HepG2 (cell line): Measurements from ENCODE around the gene JAGN1. TPM values are rescaled to one million over a fixed set of nuclear protein-coding genes. Genes with fewer than 3 reads are reported as not detected.

Source experiments
- ATAC-seq: fragments of 200-7000 bp; cut with Tn5 transposase; 3 replicates; pipeline ENCODE4 v1.9.1; 2020; ENCODE audit warnings: mild to moderate bottlenecking, moderate library complexity
- BruUV-seq: library from RNA; stranded (reverse); fragments of 400-500 nt; replicated peaks from 2 replicates; lab custom pipeline; 2021; lab: Mats Ljungman, UMichigan
- CTCF ChIA-PET: fragments of 300-600 bp; formaldehyde crosslinking; extraction: SDS; loops from one replicate; lab custom pipeline; 2021; ENCODE audit warnings: low total read pairs, inconsistent platforms, low intra/inter-chr PET ratio; lab: Yijun Ruan, JAX
- POLR2A ChIA-PET: fragments of 350-600 bp; sonication (Branson Sonifier 250); formaldehyde crosslinking; loops from one replicate; lab custom pipeline; 2020; ENCODE audit warnings: antibody characterized with exemption, inconsistent platforms; lab: Yijun Ruan, JAX
- DNase-seq: peaks from one replicate; pipeline ENCODE4 v3.0.0-alpha.2; 2015; ENCODE audit warnings: low spot score
- FAIRE-seq: peaks from 3 replicates; lab custom pipeline; 2011; peaks lifted over from hg19 to GRCh38; lab: Jason Lieb, UNC
- H2AFZ ChIP-seq: one replicate; pipeline ENCODE4 v1.6.1; 2011; ENCODE audit warnings: low read length, inconsistent platforms
- H3K27ac ChIP-seq: fragments of 300-600 bp; 3 replicates; pipeline ENCODE4 v1.8.0; 2011; ENCODE audit warnings: mixed run types, mild to moderate bottlenecking, mixed read lengths, low read length, inconsistent platforms; ENCODE audit not compliant: insufficient read depth; ENCODE audit errors: extremely low read length
- H3K27me3 ChIP-seq, 2 experiments: fragments of 200-600 bp in 1 of 2; 2 replicates in 1 of 2; 3 replicates in 1 of 2; pipeline versions ENCODE4 v1.6.0 to v1.8.0; 2011; ENCODE audit warnings: low read length in 2 of 2, mild to moderate bottlenecking in 2 of 2, moderate library complexity in 2 of 2, inconsistent platforms in 1 of 2; ENCODE audit not compliant: insufficient read depth in 2 of 2, control insufficient read depth in 1 of 2
- H3K36me3 ChIP-seq, 2 experiments: fragments of 200-600 bp in 1 of 2; replicated peaks in 1 of 2; 2 replicates in 1 of 2; 3 replicates in 1 of 2; pipeline versions ENCODE4 v1.5.1 to v1.8.0; 2011; ENCODE audit warnings: low read length in 2 of 2, inconsistent platforms in 1 of 2; ENCODE audit not compliant: insufficient read depth in 2 of 2, control insufficient read depth in 1 of 2
- H3K4me1 ChIP-seq: 2 replicates; pipeline ENCODE4 v1.5.1; 2012; ENCODE audit warnings: low read length, inconsistent platforms; ENCODE audit not compliant: insufficient read depth
- H3K4me2 ChIP-seq: 2 replicates; pipeline ENCODE4 v1.6.0; 2011; ENCODE audit warnings: low read depth, low read length, inconsistent platforms
- H3K4me3 ChIP-seq, 3 experiments: fragments of 200-600 bp in 1 of 3; sonication (generic), shearing (Covaris generic) in 1 of 3; replicated peaks in 1 of 3; 2 replicates each; pipeline ENCODE4 v1.5.1; 2011 to 2016; ENCODE audit warnings: low read length in 3 of 3, inconsistent platforms in 2 of 3, low read depth in 2 of 3, mild to moderate bottlenecking in 2 of 3, control low read depth in 1 of 3, mixed read lengths in 1 of 3; ENCODE audit not compliant: insufficient read depth in 1 of 3
- H3K79me2 ChIP-seq: one replicate; pipeline ENCODE4 v1.6.1; 2011; ENCODE audit warnings: low read length, inconsistent platforms; ENCODE audit not compliant: insufficient read depth
- H3K9ac ChIP-seq: 2 replicates; pipeline ENCODE4 v1.6.0; 2011; ENCODE audit warnings: mild to moderate bottlenecking, low read depth, low read length, inconsistent platforms; ENCODE audit not compliant: insufficient read depth
- H3K9me3 ChIP-seq: 2 replicates; pipeline ENCODE4 v1.5.1; 2012; ENCODE audit warnings: mild to moderate bottlenecking, low read length
- H4K20me1 ChIP-seq: 2 replicates; pipeline ENCODE4 v1.6.0; 2011; ENCODE audit warnings: inconsistent platforms, mild to moderate bottlenecking, low read length, moderate library complexity; ENCODE audit not compliant: insufficient read depth
- FOXK2 ChIP-seq: fragments of 450-650 bp; IDR thresholded peaks from 2 replicates; pipeline ENCODE4 v1.6.1; 2016
- IKZF4 ChIP-seq: sonication (generic); formaldehyde crosslinking; IDR thresholded peaks from 2 replicates; pipeline ENCODE4 v1.5.1; 2020; ENCODE audit warnings: borderline replicate concordance, mild to moderate bottlenecking, low read depth, missing genetic modification reagents; ENCODE audit errors: not compliant biosample characterization
- JUNB ChIP-seq: sonication (generic); formaldehyde crosslinking; IDR thresholded peaks from 2 replicates; pipeline ENCODE4 v1.8.0; 2022; ENCODE audit warnings: missing genetic modification reagents, mild to moderate bottlenecking, borderline replicate concordance
- KAT2B ChIP-seq: fragments of 150-350 bp; IDR thresholded peaks from 2 replicates; pipeline ENCODE4 v1.6.1; 2014; ENCODE audit warnings: low read depth, low read length, borderline replicate concordance
- KLF12 ChIP-seq: sonication (generic); formaldehyde crosslinking; IDR thresholded peaks from 2 replicates; pipeline ENCODE4 v1.4.0; 2020; ENCODE audit warnings: missing genetic modification reagents, borderline replicate concordance
- MEF2D ChIP-seq: sonication (generic); formaldehyde crosslinking; IDR thresholded peaks from 2 replicates; pipeline ENCODE4 v1.5.1; 2020; ENCODE audit warnings: mild to moderate bottlenecking, missing genetic modification reagents
- NCOR1 ChIP-seq: fragments of 200-600 bp; sonication (generic); IDR thresholded peaks from 2 replicates; pipeline ENCODE4 v1.7.0; 2017; ENCODE audit warnings: antibody characterized with exemption, low read length, borderline replicate concordance
- NFIB ChIP-seq: sonication (generic); formaldehyde crosslinking; IDR thresholded peaks from 2 replicates; pipeline ENCODE4 v1.9.0; 2021; ENCODE audit warnings: missing genetic modification reagents, mild to moderate bottlenecking, borderline replicate concordance
- PHF20 ChIP-seq: sonication (generic); formaldehyde crosslinking; IDR thresholded peaks from 2 replicates; pipeline ENCODE4 v1.5.0; 2020; ENCODE audit warnings: mild to moderate bottlenecking, missing genetic modification reagents
- SAP130 ChIP-seq: IDR thresholded peaks from 2 replicates; pipeline ENCODE4 v1.6.1; 2016; ENCODE audit warnings: low read depth
- TBX3 ChIP-seq: fragments of 450-650 bp; IDR thresholded peaks from 2 replicates; pipeline ENCODE4 v1.6.1; 2017; ENCODE audit warnings: antibody characterized with exemption, mild to moderate bottlenecking, inconsistent platforms, borderline replicate concordance
- ZFP1 ChIP-seq: IDR thresholded peaks from 2 replicates; pipeline ENCODE4 v1.6.1; 2016
- ZNF709 ChIP-seq: sonication (generic); formaldehyde crosslinking; IDR thresholded peaks from 2 replicates; pipeline ENCODE4 v1.5.0; 2020; ENCODE audit warnings: mild to moderate bottlenecking, missing genetic modification reagents
- WGBS: methylation state at CpG from one replicate; pipeline ENCODE4 v1.1.6; 2017; ENCODE audit warnings: low lambda C conversion rate; 5-methylcytosine and 5-hydroxymethylcytosine counted together
- in situ Hi-C: cut with HindIII; loops from 2 replicates; pipeline ENCODE4 v1.10.0; 2017; ENCODE audit warnings: low pct_unique_long_range_greater_than_20kb; ENCODE audit not compliant: extremely low pct_ligation_motif_present
- intact Hi-C: fragments of 100-400 bp; cut with micrococcal nuclease; formaldehyde crosslinking; loops from one replicate; pipeline ENCODE4 v1.10.0; 2022; ENCODE audit not compliant: unreplicated experiment
- polyA plus RNA-seq, 8 experiments: library from polyadenylated mRNA; depleted of rRNA in 3 of 8; stranded (reverse) in 7 of 8; unstranded in 1 of 8; fragments of >200 nt; fragmentation: Illumina TruSeq in 4 of 8; extraction: Trizol in 4 of 8; gene quantifications; 2 replicates each; pipeline versions ENCODE4 v1.2.1 to v1.2.3, GENCODE V29; 2011 to 2016; ENCODE audit warnings: low read depth in 4 of 8, missing spikeins in 1 of 8, mixed read lengths in 1 of 8; ENCODE audit not compliant: insufficient read depth in 1 of 8
- total RNA-seq, 5 experiments: library from RNA; depleted of rRNA; stranded (reverse); fragments of >200 nt; fragmentation: Illumina TruSeq; extraction: Trizol; gene quantifications; 2 replicates each; pipeline ENCODE4 v1.2.3, GENCODE V29; 2016; ENCODE audit warnings: low read depth in 1 of 5
- TF ChIP-seq, protein P1 (sequence below): sonication (generic); formaldehyde crosslinking; IDR thresholded peaks from 2 replicates; pipeline ENCODE4 v1.8.1; 2022; ENCODE audit warnings: low read depth, mild to moderate bottlenecking, missing genetic modification reagents
- TF ChIP-seq, protein P2 (sequence below): sonication (generic); formaldehyde crosslinking; IDR thresholded peaks from 2 replicates; pipeline ENCODE4 v1.9.0; 2021; ENCODE audit warnings: missing genetic modification reagents, borderline replicate concordance
- TF ChIP-seq, protein P3 (sequence below): sonication (generic); formaldehyde crosslinking; IDR thresholded peaks from 2 replicates; pipeline ENCODE4 v1.5.0; 2020; ENCODE audit warnings: mild to moderate bottlenecking, missing genetic modification reagents
- TF ChIP-seq, protein P4 (sequence below): sonication (generic); formaldehyde crosslinking; IDR thresholded peaks from 2 replicates; pipeline ENCODE4 v1.4.0; 2020; ENCODE audit warnings: mild to moderate bottlenecking, missing genetic modification reagents

The JAGN1 gene
- total and polyA plus RNA-seq, 2 of the 13 experiments (the other 11 are each of a cell fraction or from before 2014, with no cell fraction given), result 49.9 to 50.9 TPM

DNA sequence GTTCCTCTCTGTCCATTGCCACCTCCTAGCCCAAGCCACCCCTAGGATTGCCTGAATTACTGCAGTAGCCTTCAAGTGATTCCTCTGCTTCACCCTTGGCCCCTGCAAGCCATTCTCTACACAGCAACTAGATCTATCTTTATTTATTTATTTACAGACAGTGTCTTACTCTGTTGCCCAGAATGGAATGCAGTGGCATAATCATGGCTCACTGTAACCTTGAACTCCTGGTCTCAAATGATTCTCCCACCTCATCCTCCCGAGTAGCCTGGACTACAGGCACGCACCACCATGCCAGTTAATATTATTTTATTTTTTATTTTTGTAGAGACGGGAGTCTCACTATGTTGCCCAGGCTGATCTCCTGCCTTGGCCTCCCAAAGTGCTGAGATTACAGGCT lies 1.9 kb upstream of the JAGN1 start:
- Histone ChIP-seq H3K27me3 (no peaks in the 10 kb centered on the region; a peak in 1 of 5 replicates), H4K20me1 (no peaks in the 10 kb centered on the region), H3K79me2 (peaks cover 26% of the 10 kb centered on the region), H3K9me3 (no peaks in the 10 kb centered on the region), H3K9ac (no peak overlapping the region), H3K4me2 (peak overlapping the region; percentile 76), H3K27ac (peak overlapping the region; percentile 32), H3K36me3 (peaks cover 3 to 9% of the 10 kb centered on the region in 2 experiments; a peak in 4 of 5 replicates), H2AFZ (no peak overlapping the region), H3K4me1 (peaks cover 54% of the 10 kb centered on the region), H3K4me3 (no peak overlapping the region)
- no TSS peak for BruUV-seq
- in situ Hi-C loops, result no loop called here
- ATAC-seq (peak; percentile 51), DNase-seq (peak; percentile 78), FAIRE-seq (peak; percentile 48)
- intact Hi-C loops, result loop anchor here (1.0 kb wide), 1 partner anchor 10 kb away; no protein-coding TSS in a partner anchor
- WGBS, result 13% methylated on average over 3 of the region's 3 CpGs
- ChIA-PET POLR2A (interaction anchor here (1.0 to 3.8 kb wide), 4 partner anchors 9 to 45 kb away, joined by 3 to 36 read pairs (median 21); partner anchors contain the start of genes CRELD1 and IL17RE), CTCF (interaction anchor here (1.3 kb wide), 1 partner anchor 26 kb away, joined by 4 read pairs; no protein-coding TSS in a partner anchor)
- TF ChIP-seq, protein P1, sequence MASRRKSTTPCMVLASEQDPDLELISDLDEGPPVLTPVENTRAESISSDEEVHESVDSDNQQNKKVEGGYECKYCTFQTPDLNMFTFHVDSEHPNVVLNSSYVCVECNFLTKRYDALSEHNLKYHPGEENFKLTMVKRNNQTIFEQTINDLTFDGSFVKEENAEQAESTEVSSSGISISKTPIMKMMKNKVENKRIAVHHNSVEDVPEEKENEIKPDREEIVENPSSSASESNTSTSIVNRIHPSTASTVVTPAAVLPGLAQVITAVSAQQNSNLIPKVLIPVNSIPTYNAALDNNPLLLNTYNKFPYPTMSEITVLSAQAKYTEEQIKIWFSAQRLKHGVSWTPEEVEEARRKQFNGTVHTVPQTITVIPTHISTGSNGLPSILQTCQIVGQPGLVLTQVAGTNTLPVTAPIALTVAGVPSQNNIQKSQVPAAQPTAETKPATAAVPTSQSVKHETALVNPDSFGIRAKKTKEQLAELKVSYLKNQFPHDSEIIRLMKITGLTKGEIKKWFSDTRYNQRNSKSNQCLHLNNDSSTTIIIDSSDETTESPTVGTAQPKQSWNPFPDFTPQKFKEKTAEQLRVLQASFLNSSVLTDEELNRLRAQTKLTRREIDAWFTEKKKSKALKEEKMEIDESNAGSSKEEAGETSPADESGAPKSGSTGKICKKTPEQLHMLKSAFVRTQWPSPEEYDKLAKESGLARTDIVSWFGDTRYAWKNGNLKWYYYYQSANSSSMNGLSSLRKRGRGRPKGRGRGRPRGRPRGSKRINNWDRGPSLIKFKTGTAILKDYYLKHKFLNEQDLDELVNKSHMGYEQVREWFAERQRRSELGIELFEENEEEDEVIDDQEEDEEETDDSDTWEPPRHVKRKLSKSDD (CRISPR knock-in tag), result no peak
- TF ChIP-seq NFIB (CRISPR knock-in tag), result no peak
- no peak for TF ChIP-seq IKZF4 (CRISPR knock-in tag)
- no peak for TF ChIP-seq KAT2B
- TF ChIP-seq, protein P2, sequence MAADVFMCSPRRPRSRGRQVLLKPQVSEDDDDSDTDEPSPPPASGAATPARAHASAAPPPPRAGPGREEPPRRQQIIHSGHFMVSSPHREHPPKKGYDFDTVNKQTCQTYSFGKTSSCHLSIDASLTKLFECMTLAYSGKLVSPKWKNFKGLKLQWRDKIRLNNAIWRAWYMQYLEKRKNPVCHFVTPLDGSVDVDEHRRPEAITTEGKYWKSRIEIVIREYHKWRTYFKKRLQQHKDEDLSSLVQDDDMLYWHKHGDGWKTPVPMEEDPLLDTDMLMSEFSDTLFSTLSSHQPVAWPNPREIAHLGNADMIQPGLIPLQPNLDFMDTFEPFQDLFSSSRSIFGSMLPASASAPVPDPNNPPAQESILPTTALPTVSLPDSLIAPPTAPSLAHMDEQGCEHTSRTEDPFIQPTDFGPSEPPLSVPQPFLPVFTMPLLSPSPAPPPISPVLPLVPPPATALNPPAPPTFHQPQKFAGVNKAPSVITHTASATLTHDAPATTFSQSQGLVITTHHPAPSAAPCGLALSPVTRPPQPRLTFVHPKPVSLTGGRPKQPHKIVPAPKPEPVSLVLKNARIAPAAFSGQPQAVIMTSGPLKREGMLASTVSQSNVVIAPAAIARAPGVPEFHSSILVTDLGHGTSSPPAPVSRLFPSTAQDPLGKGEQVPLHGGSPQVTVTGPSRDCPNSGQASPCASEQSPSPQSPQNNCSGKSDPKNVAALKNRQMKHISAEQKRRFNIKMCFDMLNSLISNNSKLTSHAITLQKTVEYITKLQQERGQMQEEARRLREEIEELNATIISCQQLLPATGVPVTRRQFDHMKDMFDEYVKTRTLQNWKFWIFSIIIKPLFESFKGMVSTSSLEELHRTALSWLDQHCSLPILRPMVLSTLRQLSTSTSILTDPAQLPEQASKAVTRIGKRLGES, result no peak
- no peak for TF ChIP-seq PHF20 (CRISPR knock-in tag)
- TF ChIP-seq TBX3, result 0 out of 2 replicates have a peak, but pooled peaks have one; percentile 20
- TF ChIP-seq NCOR1, result peak; percentile 38; the same call in 1 of the 2 replicates
- no peak for TF ChIP-seq JUNB
- peak; percentile 34; the same call in 1 of the 2 replicates for TF ChIP-seq SAP130 (CRISPR knock-in tag)
- TF ChIP-seq ZFP1 (CRISPR knock-in tag), result no peak
- TF ChIP-seq, protein P3, sequence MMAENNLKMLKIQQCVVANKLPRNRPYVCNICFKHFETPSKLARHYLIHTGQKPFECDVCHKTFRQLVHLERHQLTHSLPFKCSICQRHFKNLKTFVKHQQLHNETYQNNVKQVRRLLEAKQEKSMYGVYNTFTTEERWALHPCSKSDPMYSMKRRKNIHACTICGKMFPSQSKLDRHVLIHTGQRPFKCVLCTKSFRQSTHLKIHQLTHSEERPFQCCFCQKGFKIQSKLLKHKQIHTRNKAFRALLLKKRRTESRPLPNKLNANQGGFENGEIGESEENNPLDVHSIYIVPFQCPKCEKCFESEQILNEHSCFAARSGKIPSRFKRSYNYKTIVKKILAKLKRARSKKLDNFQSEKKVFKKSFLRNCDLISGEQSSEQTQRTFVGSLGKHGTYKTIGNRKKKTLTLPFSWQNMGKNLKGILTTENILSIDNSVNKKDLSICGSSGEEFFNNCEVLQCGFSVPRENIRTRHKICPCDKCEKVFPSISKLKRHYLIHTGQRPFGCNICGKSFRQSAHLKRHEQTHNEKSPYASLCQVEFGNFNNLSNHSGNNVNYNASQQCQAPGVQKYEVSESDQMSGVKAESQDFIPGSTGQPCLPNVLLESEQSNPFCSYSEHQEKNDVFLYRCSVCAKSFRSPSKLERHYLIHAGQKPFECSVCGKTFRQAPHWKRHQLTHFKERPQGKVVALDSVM (CRISPR knock-in tag), result no peak
- TF ChIP-seq, protein P4, sequence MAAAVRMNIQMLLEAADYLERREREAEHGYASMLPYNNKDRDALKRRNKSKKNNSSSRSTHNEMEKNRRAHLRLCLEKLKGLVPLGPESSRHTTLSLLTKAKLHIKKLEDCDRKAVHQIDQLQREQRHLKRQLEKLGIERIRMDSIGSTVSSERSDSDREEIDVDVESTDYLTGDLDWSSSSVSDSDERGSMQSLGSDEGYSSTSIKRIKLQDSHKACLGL (CRISPR knock-in tag), result no peak
- no peak for TF ChIP-seq MEF2D (CRISPR knock-in tag)
- TF ChIP-seq KLF12 (CRISPR knock-in tag), result no peak
- TF ChIP-seq FOXK2, result 0 out of 2 replicates have a peak, but pooled peaks have one; percentile 3
- no peak for TF ChIP-seq ZNF709
